ENCODE data around the gene DNAJB4. TPM values are rescaled to one million over a fixed set of nuclear protein-coding genes. Genes with fewer than 3 reads are reported as not detected.

The DNAJB4 gene
- total and polyA plus RNA-seq, 2 of the 8 experiments (the other 6 are each of a cell fraction or from before 2014, with no cell fraction given) = 6.6 to 21.8 TPM

GRCh38 chr1:78058670-78059069, 53.9 kb downstream of the DNAJB4 start (continued):
- no peak for TF ChIP-seq CHD7 (IDR thresholded peaks at IDR 0.05; ENCODE audit: insufficient replicate concordance, low read length)
- TF ChIP-seq CREB1 (IDR thresholded peaks at IDR 0.05) = no peak
- TF ChIP-seq, protein P1, sequence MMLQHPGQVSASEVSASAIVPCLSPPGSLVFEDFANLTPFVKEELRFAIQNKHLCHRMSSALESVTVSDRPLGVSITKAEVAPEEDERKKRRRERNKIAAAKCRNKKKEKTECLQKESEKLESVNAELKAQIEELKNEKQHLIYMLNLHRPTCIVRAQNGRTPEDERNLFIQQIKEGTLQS (IDR thresholded peaks at IDR 0.05; ENCODE audit: insufficient read depth, low read depth, low read length) = no peak
- TF ChIP-seq, protein P2, sequence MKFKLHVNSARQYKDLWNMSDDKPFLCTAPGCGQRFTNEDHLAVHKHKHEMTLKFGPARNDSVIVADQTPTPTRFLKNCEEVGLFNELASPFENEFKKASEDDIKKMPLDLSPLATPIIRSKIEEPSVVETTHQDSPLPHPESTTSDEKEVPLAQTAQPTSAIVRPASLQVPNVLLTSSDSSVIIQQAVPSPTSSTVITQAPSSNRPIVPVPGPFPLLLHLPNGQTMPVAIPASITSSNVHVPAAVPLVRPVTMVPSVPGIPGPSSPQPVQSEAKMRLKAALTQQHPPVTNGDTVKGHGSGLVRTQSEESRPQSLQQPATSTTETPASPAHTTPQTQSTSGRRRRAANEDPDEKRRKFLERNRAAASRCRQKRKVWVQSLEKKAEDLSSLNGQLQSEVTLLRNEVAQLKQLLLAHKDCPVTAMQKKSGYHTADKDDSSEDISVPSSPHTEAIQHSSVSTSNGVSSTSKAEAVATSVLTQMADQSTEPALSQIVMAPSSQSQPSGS (IDR thresholded peaks at IDR 0.05; ENCODE audit: low read length) = no peak
- TF ChIP-seq KDM1A (IDR thresholded peaks at IDR 0.05; ENCODE audit: borderline replicate concordance, low read length) = no peak
- no peak for TF ChIP-seq CBX8 (IDR thresholded peaks at IDR 0.05; ENCODE audit: borderline replicate concordance, low read depth, low read length)
- TF ChIP-seq POLR2A (IDR thresholded peaks at IDR 0.05; ENCODE audit: control extremely low read depth in 1 of 2, low read depth in 2 of 2, low read length in 2 of 2) = no peak
- TF ChIP-seq POU5F1 (IDR thresholded peaks at IDR 0.05; ENCODE audit: low read depth, low read length) = no peak
